K562 (cell line): Measurements from ENCODE around the gene ZBTB24. TPM values are rescaled to one million over a fixed set of nuclear protein-coding genes. Genes with fewer than 3 reads are reported as not detected.

ENCODE experiments used
- polyA plus RNA-seq, 8 experiments: library from polyadenylated mRNA; depleted of rRNA in 4 of 8; stranded (reverse) in 5 of 8; unstranded in 3 of 8; fragments of >200 nt; fragmentation: Nextera tagmentation in 2 of 8; fragmentation: Illumina TruSeq in 1 of 8; extraction: Ambion mirVana in 2 of 8; extraction: Trizol in 1 of 8; gene quantifications; 2 replicates each; pipeline versions ENCODE4 v1.2.1 to v1.2.3, GENCODE V29; 2011 to 2014; ENCODE audit warnings: inconsistent platforms in 1 of 8, missing spikeins in 1 of 8
- total RNA-seq, 7 experiments: library from RNA; depleted of rRNA in 6 of 7; stranded (reverse); fragments of >200 nt in 6 of 7; fragmentation: Illumina TruSeq in 2 of 7; extraction: Trizol in 2 of 7; gene quantifications; 2 replicates each; pipeline versions ENCODE4 v1.2.1 to v1.2.3, GENCODE V29; 2011 to 2021; ENCODE audit warnings: low replicate concordance in 1 of 7
- TF ChIP-seq, protein P1 (sequence below): fragments of 200-800 bp; sonication (Bioruptor generic); IDR thresholded peaks from 2 replicates; pipeline ENCODE4 v1.6.1; 2016; ENCODE audit warnings: missing genetic modification characterization, missing compliant biosample characterization
- TF ChIP-seq, protein P2 (sequence below): fragments of 250-450 bp; sonication (Bioruptor Pico); IDR thresholded peaks from 2 replicates; pipeline ENCODE4 v1.9.0; 2021; ENCODE audit warnings: mild to moderate bottlenecking, inconsistent platforms

The ZBTB24 gene
- total and polyA plus RNA-seq, 9 of the 15 experiments (the other 6 are each of a cell fraction or from before 2014, with no cell fraction given), result 2.0 to 16.7 (median 8.3) TPM

DNA sequence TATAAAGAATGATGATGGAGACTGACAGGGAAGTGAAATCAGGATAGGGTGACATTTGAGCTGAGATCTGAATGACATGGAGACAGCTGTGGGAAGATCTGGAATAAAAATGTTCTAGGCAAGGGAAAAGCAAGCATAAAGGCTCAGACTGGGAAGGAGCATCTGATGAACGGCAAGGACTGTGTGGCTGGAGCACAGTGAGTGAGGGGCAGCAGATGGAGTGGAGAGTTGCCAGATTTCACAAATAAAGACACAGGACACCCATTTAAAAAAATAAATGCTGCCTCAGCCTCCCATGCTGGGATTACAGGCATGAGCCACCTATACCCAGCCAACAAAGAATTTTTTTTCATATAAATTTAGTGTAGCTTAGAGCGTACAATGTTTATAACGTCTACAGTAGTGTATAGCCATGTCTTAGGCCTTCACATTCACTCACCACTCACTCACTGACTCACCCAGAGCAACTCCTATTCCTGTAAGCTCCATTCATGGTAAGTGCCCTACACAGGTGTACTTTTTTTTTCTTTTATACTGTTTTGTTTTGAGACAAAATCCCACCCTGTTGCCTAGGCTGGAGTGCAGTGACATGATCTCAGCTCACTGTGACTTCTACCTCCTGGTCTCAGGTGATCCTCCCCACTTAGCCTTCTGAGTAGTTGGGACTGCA is 2.4 kb upstream of the ZBTB24 start (continued):
- TF ChIP-seq, protein P1, sequence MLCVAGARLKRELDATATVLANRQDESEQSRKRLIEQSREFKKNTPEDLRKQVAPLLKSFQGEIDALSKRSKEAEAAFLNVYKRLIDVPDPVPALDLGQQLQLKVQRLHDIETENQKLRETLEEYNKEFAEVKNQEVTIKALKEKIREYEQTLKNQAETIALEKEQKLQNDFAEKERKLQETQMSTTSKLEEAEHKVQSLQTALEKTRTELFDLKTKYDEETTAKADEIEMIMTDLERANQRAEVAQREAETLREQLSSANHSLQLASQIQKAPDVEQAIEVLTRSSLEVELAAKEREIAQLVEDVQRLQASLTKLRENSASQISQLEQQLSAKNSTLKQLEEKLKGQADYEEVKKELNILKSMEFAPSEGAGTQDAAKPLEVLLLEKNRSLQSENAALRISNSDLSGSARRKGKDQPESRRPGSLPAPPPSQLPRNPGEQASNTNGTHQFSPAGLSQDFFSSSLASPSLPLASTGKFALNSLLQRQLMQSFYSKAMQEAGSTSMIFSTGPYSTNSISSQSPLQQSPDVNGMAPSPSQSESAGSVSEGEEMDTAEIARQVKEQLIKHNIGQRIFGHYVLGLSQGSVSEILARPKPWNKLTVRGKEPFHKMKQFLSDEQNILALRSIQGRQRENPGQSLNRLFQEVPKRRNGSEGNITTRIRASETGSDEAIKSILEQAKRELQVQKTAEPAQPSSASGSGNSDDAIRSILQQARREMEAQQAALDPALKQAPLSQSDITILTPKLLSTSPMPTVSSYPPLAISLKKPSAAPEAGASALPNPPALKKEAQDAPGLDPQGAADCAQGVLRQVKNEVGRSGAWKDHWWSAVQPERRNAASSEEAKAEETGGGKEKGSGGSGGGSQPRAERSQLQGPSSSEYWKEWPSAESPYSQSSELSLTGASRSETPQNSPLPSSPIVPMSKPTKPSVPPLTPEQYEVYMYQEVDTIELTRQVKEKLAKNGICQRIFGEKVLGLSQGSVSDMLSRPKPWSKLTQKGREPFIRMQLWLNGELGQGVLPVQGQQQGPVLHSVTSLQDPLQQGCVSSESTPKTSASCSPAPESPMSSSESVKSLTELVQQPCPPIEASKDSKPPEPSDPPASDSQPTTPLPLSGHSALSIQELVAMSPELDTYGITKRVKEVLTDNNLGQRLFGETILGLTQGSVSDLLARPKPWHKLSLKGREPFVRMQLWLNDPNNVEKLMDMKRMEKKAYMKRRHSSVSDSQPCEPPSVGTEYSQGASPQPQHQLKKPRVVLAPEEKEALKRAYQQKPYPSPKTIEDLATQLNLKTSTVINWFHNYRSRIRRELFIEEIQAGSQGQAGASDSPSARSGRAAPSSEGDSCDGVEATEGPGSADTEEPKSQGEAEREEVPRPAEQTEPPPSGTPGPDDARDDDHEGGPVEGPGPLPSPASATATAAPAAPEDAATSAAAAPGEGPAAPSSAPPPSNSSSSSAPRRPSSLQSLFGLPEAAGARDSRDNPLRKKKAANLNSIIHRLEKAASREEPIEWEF (CRISPR knock-in tag), result no peak
- TF ChIP-seq, protein P2, sequence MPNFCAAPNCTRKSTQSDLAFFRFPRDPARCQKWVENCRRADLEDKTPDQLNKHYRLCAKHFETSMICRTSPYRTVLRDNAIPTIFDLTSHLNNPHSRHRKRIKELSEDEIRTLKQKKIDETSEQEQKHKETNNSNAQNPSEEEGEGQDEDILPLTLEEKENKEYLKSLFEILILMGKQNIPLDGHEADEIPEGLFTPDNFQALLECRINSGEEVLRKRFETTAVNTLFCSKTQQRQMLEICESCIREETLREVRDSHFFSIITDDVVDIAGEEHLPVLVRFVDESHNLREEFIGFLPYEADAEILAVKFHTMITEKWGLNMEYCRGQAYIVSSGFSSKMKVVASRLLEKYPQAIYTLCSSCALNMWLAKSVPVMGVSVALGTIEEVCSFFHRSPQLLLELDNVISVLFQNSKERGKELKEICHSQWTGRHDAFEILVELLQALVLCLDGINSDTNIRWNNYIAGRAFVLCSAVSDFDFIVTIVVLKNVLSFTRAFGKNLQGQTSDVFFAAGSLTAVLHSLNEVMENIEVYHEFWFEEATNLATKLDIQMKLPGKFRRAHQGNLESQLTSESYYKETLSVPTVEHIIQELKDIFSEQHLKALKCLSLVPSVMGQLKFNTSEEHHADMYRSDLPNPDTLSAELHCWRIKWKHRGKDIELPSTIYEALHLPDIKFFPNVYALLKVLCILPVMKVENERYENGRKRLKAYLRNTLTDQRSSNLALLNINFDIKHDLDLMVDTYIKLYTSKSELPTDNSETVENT (CRISPR knock-in tag), result no peak
